Uterus (tissue), 4 donors: Measurements from ENCODE around the gene APLP1. TPM values are rescaled to one million over a fixed set of nuclear protein-coding genes. Genes with fewer than 3 reads are reported as not detected.

ENCODE experiments used
- DNase-seq, 2 donors: peaks; one replicate each; pipeline ENCODE4 v3.0.0-alpha.2; 2019 to 2020
- H3K27ac ChIP-seq, 2 donors: fragments of 200-600 bp; sonication (generic); 1 replicate in 1 of 2; 2 replicates in 1 of 2; pipeline ENCODE4 v1.5.1; 2016 to 2018
- H3K27me3 ChIP-seq, 2 donors: fragments of 200-600 bp; sonication (generic); one replicate each; pipeline ENCODE4 v1.5.1; 2018 to 2019; ENCODE audit warnings: control low read depth in 1 of 2
- H3K36me3 ChIP-seq, 2 donors: fragments of 200-600 bp; sonication (generic); one replicate each; pipeline ENCODE4 v1.5.1; 2019; ENCODE audit warnings: control low read depth in 1 of 2
- H3K4me1 ChIP-seq, 2 donors: fragments of 200-600 bp; sonication (generic); one replicate each; pipeline ENCODE4 v1.5.1; 2018 to 2019; ENCODE audit warnings: control low read depth in 1 of 2
- H3K4me3 ChIP-seq, 2 donors: fragments of 200-600 bp; sonication (generic); 1 replicate in 1 of 2; 2 replicates in 1 of 2; pipeline ENCODE4 v1.5.1; 2018 to 2019; ENCODE audit warnings: mild to moderate bottlenecking in 1 of 2
- H3K9me3 ChIP-seq, 2 donors: fragments of 200-600 bp; sonication (generic); one replicate each; pipeline ENCODE4 v1.5.1; 2019; ENCODE audit warnings: control low read depth in 1 of 2
- POLR2A ChIP-seq, 2 donors: fragments of 450-650 bp; IDR thresholded peaks; one replicate each; pipeline ENCODE4 v1.6.1; 2016; ENCODE audit warnings: antibody characterized with exemption in 2 of 2, mild to moderate bottlenecking in 1 of 2, moderate library complexity in 1 of 2
- intact Hi-C: fragments of 100-400 bp; cut with DNase I; formaldehyde crosslinking; loops from one replicate; pipeline ENCODE4 v1.15.1; 2023; ENCODE audit warnings: low total_unique reads
- total RNA-seq, 4 donors: library from RNA; depleted of rRNA in 3 of 4; stranded (reverse); fragments of >200 nt in 3 of 4; gene quantifications; one replicate each; pipeline versions ENCODE4 v1.1.0 to v1.2.4, GENCODE V29; 2014 to 2023
- TF ChIP-seq, protein P1 (sequence below), 4 experiments: fragments of 200-600 bp in 2 of 4; fragments of 450-650 bp in 2 of 4; sonication (generic) in 2 of 4; IDR thresholded peaks; one replicate each; pipeline ENCODE4 v1.5.1; 2016 to 2019; ENCODE audit warnings: antibody characterized with exemption in 4 of 4, mild to moderate bottlenecking in 2 of 4, moderate library complexity in 1 of 4
- donor health status: DM: yes; HTN: yes; CAD: no.

The APLP1 gene
- total RNA-seq, 4 donors from 2014 or later: 6.1 to 16.2 TPM; not detected in 2

DNA sequence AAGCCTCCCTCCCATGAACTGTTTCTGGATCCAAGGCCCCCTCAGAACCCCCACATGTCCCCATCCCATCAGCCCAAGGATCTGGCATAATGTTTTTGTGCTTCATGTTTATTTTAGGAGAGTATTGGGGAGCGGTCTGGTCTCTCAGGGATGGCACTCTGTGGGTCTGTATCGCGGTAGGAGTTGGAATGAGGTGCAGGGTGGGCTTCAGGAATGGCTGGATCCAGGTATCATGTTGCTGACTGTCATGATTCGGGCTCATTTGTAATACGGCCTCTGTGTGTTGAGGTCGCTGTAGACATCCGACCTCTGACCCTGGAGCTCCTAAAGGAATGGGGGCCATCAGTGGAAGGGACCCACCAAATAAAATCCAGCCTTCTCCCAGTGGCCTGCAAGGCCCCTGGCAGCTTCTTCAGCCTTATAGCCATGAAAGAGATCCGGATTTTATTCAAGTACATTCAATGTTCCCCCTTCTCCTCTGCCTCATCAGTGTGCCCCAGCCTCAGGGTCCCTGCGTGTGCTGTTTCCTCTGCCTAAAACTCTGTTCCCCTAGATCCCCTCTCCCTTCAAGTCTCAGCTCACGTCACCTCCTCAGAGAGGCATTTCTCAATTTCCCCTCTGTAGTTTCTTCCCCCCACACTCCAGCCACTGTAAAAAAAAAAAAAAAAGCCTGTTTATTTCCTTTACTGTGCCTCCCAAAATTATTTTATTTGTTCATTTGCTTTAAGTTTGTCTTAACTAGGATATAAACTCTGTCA is 36.1 kb downstream of the APLP1 start:
- TF ChIP-seq, protein P1, sequence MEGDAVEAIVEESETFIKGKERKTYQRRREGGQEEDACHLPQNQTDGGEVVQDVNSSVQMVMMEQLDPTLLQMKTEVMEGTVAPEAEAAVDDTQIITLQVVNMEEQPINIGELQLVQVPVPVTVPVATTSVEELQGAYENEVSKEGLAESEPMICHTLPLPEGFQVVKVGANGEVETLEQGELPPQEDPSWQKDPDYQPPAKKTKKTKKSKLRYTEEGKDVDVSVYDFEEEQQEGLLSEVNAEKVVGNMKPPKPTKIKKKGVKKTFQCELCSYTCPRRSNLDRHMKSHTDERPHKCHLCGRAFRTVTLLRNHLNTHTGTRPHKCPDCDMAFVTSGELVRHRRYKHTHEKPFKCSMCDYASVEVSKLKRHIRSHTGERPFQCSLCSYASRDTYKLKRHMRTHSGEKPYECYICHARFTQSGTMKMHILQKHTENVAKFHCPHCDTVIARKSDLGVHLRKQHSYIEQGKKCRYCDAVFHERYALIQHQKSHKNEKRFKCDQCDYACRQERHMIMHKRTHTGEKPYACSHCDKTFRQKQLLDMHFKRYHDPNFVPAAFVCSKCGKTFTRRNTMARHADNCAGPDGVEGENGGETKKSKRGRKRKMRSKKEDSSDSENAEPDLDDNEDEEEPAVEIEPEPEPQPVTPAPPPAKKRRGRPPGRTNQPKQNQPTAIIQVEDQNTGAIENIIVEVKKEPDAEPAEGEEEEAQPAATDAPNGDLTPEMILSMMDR (IDR thresholded peaks at IDR 0.05): no peak
- no peak for TF ChIP-seq POLR2A (IDR thresholded peaks at IDR 0.05)
- no peak overlapping the region for H3K4me3 ChIP-seq
- intact Hi-C loops: no loop called here
- H3K27me3 ChIP-seq: no peaks in the 10 kb centered on the region
- H3K36me3 ChIP-seq: no peaks in the 10 kb centered on the region
- H3K4me1 ChIP-seq: peaks cover 0 to 4% of the 10 kb centered on the region in 2 donors
- DNase-seq: no peak
- no peak overlapping the region for H3K27ac ChIP-seq
- H3K9me3 ChIP-seq: no peaks in the 10 kb centered on the region

DNA sequence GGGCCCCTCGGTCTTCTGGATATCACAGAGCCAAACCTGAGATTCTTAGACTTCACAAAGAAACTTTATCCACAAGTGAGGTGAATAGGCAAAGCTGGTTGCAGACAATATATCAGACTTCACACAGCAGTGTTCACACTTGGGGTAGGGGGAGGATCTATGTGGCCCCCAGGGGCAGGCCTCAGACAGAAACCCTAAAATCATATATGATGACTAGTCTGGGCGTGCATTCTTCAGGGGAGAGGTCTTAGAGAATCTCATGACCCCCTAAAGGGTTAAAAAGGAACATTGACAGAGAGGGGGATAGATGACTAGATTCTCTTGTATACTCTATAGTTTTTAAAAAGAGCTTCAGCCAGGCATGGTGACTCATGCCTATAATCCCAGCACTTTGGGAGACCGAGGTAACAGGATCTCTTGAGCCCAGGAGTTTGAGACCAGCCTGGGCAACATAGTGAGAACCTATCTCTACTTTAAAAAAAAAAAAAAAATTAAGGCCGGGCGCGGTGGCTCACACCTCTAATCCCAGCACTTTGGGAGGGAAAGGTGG is 36.9 kb downstream of the APLP1 start:
- no peak overlapping the region for H3K27ac ChIP-seq
- H3K4me1 ChIP-seq: peaks cover 0 to 4% of the 10 kb centered on the region in 2 donors
- no peak for DNase-seq
- H3K4me3 ChIP-seq: no peak overlapping the region
- no peaks in the 10 kb centered on the region for H3K27me3 ChIP-seq
- H3K9me3 ChIP-seq: no peaks in the 10 kb centered on the region
- TF ChIP-seq, protein P1 (IDR thresholded peaks at IDR 0.05): no peak
- intact Hi-C loops: no loop called here
- H3K36me3 ChIP-seq: no peaks in the 10 kb centered on the region

DNA sequence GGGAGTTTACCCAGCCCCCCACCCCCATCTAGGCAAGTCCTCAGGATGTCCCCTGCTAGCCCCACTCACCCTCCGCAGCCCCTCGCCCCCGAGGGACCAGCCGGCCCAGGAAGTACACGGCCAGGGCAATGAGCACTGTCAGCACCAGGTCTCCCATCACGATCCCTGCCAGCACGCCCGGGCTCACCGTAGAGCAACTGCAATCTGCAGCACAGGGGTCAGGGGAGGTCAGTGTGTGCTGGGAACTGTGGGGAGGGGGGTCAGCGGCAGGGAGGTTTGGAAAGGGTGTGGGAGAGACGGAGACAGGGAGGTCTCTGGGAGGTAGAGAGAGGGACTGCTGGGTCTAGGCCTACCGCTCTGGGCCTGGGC is 39.0 kb downstream of the APLP1 start:
- no peaks in the 10 kb centered on the region for H3K4me1 ChIP-seq
- intact Hi-C loops: no loop called here
- TF ChIP-seq POLR2A (IDR thresholded peaks at IDR 0.05): no peak
- TF ChIP-seq, protein P1 (IDR thresholded peaks at IDR 0.05): no peak
- DNase-seq: no peak
- H3K27ac ChIP-seq: no peak overlapping the region
- H3K4me3 ChIP-seq: no peak overlapping the region
- no peaks in the 10 kb centered on the region for H3K27me3 ChIP-seq
- H3K36me3 ChIP-seq: no peaks in the 10 kb centered on the region
- no peaks in the 10 kb centered on the region for H3K9me3 ChIP-seq

DNA sequence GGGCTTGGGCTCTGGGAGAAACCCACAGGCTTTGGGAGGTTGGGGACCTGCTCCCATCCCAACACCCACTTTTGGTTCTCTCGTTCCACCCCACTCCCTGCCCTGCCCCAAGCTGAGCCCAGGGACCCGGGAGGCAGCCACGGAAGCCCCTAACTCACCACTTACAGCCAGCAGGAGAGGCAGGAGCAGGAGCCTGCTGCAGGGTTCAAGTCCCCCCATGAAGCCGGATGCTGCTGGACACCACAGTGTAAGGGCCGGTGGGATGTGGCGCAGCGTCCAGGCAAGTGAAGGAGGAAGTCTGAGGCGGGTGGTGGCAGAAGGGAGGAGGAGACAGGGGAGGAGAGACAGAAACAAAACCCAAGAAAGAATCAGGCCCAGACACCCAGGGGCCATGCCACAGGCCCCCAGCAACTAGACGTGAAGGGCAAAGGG is 39.7 kb downstream of the APLP1 start, which contains the start of gene TYROBP:
Gene TYROBP, minus strand, starts transcription at position 286 of the 432 bp plus-strand sequence. Its CDS starts 67 bp downstream, at position 219.
- H3K27ac ChIP-seq: no peak within 1 kb of the TSS
- H3K27me3 ChIP-seq: no peaks in the 10 kb centered on the region
- no peak for TF ChIP-seq POLR2A (IDR thresholded peaks at IDR 0.05)
- TF ChIP-seq, protein P1 (IDR thresholded peaks at IDR 0.05): no peak
- intact Hi-C loops: no loop called here
- H3K4me3 ChIP-seq: no peak within 1 kb of the TSS
- no peaks in the 10 kb centered on the region for H3K36me3 ChIP-seq
- no peaks in the 10 kb centered on the region for H3K9me3 ChIP-seq
- no peak for DNase-seq
- H3K4me1 ChIP-seq: no peaks in the 10 kb centered on the region

DNA sequence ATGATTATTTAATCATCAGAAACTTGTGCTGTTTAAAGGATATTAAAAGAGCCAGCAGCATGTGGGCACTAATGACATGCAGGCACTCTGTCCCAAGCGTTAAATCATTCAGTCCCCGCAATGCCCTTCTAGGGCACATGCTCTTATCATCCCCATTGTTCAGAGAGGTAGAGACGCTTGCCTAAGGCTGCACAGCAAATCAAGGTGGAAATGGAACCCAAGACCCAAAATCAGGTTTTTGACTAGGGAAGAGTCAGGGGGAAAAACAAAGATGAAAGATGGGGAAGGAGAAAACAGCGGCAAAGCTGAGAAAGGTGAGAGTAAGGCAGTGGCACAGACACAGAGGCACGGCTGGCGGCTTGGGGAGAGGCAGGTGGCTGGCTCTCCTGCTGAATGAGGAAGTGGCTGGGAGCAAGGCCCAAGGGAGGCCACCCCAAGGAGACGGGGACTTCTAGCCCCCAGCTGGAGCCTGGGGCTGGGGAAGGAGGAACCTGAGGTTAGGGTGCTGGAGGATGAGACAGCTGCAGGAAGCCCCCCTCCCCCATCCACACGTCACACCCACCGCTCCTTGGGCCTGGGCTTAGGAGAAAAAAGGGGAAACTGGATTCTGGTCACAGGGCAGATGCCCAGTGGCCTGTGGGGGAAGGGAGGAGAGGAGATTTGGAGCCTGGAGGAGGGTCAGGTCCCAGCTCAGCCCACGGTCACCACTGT is 40.8 kb downstream of the APLP1 start:
- no peak for DNase-seq
- H3K4me3 ChIP-seq: no peak overlapping the region
- no peaks in the 10 kb centered on the region for H3K9me3 ChIP-seq
- H3K4me1 ChIP-seq: no peaks in the 10 kb centered on the region
- H3K36me3 ChIP-seq: no peaks in the 10 kb centered on the region
- TF ChIP-seq POLR2A (IDR thresholded peaks at IDR 0.05): no peak
- TF ChIP-seq, protein P1 (IDR thresholded peaks at IDR 0.05): no peak
- no peaks in the 10 kb centered on the region for H3K27me3 ChIP-seq
- H3K27ac ChIP-seq: no peak overlapping the region
- intact Hi-C loops: no loop called here
